Peyer's patch (tissue), 4 donors: ENCODE data around the gene ATG10.

Experiments
- CTCF ChIP-seq, 6 experiments: fragments of 450-650 bp in 4 of 6; fragments of 200-600 bp in 2 of 6; sonication (generic) in 1 of 6; IDR thresholded peaks; one replicate each; pipeline ENCODE4 v1.5.1; 2017 to 2019; ENCODE audit warnings: antibody characterized with exemption in 6 of 6, mild to moderate bottlenecking in 3 of 6, moderate library complexity in 1 of 6
- POLR2A ChIP-seq, 2 donors: fragments of 450-650 bp; IDR thresholded peaks; one replicate each; pipeline ENCODE4 v1.5.1; 2017; ENCODE audit warnings: antibody characterized with exemption in 2 of 2, mild to moderate bottlenecking in 2 of 2, moderate library complexity in 2 of 2

GRCh38 chr5:82185851-82186250 is 214.0 kb downstream of the ATG10 start:
- TF ChIP-seq CTCF (IDR thresholded peaks at IDR 0.05): no peak
- no peak for TF ChIP-seq POLR2A (IDR thresholded peaks at IDR 0.05)
